Stimulated activated CD4-positive, alpha-beta T cell treated with anti-CD3 and anti-CD28 coated beads, Interleukin-4, amount 100 ng/mL, for 48 hours (primary cell): ENCODE results near the gene BZW2.
A peak's percentile ranks its signal among the peaks of the same experiment; 100 is the strongest.
"Not testable (repeated sequence)": the region's sequence is repeated elsewhere in the genome, so short reads cannot be mapped to it uniquely, and the experiment has no call there.

Source experiments
- DNase-seq, 2 donors: peaks; one replicate each; pipeline ENCODE4 v3.0.0-alpha.2; 2020; ENCODE audit warnings: low read depth in 2 of 2

Gene BZW2

DNA sequence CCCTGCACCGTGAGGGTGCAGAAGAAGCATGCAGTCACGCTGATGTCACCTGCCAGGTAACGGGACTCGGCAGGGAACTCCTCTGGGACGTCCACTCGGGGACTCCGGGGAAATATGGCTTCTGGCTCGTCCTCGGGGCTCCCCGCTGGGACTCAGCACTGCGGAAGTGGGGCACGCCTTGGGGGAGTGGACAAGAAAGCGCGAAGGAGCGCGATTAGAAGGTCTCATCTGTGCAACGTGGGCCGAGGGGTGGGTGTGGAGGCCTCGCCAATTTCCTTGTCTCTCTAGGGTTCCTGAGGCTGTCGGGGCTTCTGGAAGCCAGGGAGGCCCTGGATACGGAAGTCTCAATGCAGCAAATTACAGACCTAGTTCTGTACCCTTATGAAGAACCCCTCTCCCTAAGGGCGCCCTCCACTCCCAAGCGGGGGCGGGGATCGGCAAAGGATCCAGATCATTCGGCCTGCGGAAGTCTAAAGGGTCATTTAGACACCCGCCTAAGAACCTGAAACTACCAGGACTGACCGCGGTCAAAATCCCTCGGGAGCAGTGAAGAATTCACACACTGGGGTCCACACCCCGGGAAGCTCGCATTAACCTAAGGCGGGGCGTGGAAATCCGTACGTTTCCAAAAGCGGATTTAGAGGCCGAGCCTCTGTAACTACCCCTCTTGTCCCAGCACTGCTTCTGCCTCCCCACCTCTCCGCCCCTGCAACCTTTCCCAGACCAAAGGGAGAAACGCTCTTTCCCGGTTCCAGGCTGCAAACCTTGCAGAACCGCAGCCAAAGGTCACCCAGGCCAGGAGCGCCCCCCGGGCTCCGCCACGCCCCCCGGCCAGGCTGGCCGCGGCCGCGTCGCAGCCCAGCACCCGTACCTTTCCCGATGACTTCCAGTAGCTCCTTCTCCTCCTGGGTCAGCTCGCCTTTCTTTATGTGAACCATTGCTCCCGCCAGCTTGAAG, 1.1 kb upstream of the BZW2 start:
- DNase-seq, result peak; percentile 24 to 44

DNA sequence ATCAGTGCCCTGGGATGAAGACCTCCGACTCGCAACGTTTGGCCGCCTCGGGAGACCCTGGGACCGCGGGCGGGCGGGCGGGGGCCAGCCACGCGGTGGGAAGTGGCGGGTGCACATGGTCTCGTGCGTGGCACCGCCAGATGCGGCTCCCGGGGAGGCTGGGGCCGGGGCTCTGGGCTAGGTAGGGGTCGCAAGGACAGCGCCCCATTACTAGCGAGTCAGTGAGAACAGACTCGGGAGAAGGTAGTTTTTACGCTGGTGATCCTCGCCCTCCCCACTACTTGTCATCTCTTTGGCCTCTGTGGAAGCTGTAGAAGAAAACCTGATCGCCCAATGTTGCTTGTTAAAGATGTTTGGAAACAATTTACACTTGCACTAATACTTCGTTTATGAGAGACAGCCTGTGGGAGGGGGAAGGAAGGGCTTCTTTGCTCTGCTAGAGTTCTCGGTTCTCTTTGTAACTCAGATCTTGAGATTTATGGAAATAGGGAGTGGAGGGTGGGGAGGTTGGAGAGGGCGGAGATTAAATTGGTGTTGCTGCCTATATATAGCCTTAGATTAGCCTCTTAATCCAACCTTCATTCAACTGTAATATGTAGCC, 591 bp downstream of the BZW2 start:
- DNase-seq, result peak; percentile 14 to 34

DNA sequence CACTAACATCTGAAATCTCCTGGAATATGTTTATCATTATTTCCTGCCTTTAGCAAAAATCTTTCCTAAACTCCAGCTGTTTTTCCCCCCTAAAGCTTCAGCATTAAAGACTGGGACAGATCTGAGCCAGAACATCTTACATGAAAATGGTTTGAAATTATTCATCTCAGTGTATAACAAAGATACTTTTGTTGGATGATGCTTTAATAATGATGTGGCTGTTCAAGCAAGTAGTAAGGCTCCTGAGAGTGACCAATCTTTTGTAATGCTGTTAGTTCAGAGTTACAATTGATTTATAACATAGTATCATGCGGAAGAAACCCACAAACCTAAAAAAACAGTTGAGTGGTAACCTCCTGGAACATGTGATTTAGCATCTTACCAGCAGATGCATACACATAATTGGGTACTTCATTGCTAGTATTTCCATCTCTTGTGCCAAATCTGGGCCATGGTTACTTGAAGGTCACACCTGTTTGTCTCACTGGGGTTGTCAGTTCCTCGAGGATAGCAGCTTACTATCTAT, 1.5 kb downstream of the BZW2 start:
- DNase-seq, result no peak

DNA sequence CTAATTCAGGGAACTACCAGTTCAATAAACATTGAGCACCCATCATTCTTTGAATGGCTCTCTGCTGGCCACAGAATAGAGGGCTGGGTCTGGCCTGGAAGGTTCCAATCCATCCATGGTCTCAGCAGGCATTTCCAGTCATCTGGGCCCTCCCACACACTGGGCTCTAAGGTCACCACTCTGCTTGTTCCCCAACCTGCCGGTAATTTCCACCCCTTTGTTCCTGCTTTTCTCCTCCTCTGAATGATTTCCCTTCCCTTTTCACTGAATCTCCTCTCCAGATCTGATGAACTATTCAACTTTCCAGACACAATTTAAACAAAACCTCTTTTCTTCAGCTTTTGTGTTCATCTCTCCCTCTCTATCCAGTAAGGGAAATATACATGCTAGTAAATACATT, 2.6 kb downstream of the BZW2 start:
- DNase-seq, result no peak

DNA sequence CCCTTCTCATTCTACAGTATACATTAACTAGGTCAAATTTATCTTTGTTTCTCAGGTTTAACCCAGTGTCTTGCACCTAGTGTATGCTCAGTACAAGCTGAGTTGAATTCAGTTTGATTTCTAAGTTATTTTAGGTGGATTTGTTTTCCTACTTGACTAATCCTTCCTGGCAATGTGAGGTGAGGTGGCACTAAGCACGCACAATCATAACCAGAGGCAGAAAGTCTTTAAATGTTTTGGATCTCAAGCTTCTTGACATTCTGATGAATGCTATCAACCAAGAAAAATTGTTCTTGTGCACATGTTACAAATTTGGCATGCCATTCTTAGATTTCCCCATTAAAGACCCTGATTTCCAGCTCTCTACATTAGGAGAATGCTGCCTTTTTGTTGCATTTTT, 3.2 kb downstream of the BZW2 start:
- DNase-seq, result no peak

DNA sequence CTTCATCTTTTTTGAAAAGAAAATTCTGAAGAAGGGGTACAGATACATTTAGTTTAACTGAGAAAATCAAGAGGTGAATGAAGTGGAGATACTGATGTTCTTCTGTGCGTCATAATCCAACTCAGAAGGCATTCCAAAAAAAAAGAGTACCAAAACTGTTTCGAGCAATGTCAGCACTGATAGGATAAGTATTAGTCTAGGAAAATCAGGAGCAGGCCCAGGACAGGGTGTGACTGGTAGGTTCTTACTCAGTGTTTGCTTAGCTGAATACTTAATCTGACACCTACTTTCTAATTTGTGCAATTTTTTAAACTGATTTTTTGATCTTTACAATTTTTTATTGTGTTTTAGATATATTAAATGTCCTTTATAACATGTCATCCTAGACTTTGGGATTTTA, 4.3 kb downstream of the BZW2 start:
- DNase-seq, result no peak

DNA sequence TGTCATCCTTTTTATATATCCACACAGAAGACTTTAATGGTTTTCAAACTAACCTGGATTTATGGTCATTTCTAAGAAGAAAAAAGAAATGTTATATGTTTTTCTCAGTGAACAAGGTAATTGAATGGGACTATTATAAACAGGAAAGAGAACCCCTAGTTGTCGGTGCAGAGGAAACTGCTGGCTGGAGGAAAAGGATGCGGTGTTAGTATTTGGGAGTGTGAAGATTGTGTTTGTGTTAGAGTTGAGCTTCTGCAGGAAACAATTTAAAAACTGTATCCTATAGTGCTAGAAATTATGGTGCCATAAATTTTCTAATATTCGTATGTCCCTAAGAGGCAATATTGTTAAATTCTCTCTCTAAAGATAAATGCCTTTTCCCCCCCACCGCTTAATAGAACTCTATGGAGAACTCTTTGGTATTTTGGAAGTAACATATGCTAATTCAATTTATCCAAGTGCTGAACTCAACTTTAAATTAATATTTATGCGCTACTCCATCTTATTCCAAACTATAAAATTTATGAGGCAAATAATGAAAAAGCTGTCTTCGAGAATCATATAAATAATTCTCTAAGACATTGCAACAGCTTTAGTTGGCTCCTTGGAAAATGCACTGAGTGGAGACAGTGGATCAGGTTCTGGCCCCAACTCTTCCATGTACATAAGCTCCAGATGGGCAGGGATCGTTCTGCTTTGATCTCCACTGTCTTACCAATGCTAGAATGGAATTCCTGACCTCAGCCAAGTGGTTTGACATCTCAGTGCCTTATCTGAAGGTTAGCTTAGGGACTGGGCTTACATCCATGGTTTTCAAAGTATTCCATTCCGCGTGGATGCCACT, 5.6 kb downstream of the BZW2 start:
- DNase-seq, result no peak

DNA sequence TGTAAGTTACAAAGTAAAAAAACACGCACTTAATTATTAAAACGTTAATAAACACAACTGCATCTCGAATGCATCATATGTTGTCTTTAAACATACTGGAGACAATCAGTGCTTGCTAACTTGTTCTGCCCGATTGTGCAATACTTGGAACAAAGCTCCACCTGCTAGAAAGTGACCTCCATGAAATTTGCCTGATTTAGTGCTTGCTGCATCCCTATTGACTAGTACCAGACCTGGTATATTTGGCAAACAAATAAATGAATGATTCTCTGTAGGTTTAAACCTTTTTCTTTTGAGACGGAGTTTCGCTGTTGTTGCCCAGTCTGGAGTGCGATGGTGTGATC, 6.2 kb downstream of the BZW2 start:
- DNase-seq, result no peak

DNA sequence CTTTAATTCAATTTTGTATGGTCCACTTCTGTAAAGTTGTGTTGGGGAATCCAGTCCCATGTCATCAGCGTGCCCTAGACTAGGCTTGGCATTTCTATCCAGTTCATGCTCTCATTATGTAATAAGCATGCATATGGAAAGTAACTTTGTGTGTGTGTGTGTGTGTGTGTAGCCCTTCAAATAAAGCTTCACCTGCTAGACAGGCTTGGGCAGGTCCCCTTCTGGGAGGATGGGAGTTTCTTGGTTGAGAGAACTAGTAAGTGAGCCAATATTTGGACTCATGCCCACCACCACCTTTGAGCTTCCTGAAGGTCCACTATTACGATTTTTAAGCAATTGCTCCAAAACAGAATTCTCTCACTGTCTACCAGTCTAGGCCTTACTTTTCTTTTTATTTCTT, 6.9 kb downstream of the BZW2 start:
- no peak for DNase-seq

DNA sequence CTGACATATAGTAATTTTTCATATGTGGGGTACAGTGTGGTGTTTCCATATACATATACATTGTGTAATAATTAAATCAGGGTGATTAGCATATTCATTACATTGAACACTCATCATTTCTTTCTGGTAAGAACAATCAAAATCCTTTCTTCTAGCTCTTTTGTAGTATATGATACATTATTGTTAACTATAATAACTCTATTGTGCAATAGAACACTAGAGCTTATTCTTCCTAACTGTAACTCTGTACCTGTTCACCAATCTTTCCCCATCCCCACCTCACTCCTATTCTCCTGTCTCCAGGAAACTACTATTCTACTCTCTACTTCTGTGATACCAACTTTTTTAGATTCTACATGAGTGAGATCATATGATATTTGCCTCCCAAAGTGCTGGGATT, 9.4 kb downstream of the BZW2 start:
- DNase-seq, result no peak

DNA sequence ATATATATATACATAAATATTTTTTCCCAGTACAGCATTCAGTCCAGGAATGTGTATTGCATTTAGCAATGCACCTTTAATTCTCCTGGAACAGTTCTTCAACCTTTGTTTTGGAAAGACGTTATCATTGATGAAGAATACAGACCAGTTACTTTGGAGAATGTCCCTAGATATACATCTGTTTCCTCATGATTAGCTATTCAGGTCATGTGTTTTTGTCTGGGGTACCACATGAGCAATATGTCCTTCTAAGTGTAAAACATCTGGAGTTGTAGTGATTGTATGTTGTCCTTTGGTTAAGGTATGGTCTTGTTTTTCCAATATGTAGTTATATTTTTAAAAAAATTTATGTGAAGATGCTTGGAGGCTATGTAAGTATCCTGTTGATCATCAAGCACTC, 10.2 kb downstream of the BZW2 start:
- DNase-seq, result no peak

DNA sequence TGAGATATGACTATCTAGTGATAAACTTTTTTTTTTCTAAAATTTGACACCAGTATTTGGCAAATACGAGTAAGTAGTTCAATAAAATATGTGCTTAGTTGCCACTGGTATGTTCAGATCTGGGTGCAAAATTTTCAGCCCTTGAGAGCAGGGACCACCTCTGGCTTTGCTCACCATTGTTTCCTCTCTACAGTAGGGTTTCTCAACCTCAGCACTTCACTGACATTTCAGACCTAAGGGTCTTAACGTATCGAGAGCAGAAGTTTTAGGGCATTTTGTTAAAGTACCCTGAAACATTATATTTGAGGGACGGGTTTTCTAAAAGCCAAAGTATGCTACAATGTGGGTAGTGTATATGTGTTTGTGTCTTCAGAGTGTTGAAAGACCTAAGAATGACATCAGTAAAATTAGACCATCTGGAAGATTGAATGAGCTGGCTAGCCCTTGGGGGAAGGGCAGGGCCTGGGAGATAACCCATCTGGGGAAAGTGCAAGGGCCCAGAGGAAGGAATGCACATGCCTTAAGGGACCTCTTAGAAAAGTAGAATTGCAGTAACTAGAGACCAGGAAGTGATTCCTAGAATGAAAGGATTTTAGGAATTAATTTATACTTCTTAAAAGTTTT, 11.8 kb downstream of the BZW2 start:
- no peak for DNase-seq

DNA sequence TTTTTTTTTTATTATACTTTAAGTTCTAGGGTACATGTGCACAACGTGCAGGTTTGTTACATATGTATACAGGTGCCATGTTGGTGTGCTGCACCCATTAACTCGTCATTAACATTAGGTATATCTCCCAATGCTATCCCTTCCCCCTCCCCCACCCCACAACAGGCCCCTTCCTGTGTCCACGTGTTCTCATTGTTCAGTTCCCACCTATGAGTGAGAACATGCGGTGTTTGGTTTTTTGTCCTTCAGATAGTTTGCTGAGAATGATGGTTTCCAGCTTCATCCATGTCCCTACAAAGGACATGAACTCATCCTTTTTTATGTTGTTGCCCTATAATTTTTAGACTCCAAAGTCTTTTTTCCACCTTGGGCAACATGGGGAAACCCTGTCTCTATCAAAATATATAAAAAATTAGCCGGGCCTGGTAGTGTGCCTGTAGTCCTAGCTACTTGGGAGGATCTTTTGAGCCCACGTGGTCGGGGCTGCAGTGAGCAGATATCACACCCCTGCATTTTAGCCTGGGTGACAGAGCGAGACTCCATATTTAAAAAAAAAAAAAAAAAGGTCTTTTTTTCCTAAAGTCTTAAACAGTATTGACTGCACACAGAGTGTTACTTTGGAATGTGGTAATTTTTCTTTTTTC, 14.0 kb downstream of the BZW2 start:
- not testable (repeated sequence) for DNase-seq

DNA sequence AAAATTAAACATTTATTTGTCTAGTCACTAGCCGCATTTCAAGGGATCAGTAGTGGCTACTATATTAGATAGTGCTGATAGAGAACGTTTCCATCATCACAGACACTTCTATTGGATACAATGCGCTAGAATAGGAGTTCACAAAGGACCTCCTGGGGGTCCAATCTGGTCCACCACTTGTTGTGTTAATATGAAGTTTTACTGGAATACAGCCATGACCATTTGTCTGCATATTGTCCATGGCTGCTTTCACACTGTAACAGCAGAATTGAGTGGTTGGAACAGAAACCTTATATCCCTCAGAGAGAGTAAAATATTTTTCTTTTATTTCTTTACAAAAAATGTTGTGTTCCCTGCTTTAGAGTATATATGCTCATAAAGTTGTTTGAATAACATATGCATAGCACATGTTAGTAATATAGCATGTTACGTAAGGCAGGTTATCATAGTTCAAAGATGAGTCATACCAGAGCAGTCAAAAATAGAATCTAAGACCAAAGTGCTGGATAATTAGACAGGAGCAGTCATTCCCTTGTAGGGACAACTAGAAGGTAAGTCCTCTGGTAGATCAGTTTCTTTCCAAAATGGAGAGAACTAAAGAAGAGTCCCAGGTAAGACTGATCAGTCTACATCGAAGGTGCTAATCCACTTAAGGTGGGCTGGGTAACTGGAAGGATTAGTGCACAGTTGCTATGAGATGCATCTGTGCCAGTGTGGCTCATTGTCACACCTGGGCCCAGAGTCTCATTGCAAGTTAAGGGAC, 14.9 kb downstream of the BZW2 start:
- no peak for DNase-seq

DNA sequence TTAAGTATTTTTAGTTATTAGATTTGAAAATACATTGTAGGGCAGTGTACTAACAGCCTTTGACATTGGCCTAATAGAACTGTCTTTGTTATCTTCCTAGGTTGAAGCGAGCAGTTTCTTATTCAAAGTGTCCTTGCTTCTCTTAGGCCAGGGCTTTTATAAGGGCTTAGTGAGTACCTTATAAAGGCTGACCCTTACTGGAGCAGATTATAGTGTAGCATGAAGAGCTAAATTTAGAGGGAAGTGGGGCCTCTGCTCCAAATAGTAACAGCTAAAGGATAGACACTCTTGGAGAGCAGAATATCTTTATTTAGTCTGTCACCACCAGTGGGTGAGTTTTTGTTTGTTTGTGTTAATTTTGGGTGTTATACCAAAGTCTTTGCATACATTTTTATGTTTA, 15.9 kb downstream of the BZW2 start:
- DNase-seq, result no peak

DNA sequence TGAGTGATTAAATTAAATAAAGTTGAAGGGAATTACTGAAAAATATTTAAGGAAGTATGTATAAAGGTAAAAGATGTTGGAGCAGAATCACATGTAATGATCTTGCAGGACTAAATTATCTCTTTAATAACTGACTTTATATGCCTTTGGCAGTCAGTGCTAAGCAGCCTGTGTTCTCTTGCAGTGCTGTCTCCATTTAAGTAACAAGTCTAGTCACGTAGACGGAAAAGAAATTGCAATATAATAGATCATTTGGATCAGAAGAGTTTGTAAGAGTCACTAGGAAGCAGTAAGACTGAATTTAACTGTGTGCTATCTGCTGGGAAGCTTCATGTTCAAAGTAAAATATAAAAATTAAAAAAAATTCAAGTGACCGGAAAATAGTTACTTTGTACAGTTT, 21.4 kb downstream of the BZW2 start:
- no peak for DNase-seq

DNA sequence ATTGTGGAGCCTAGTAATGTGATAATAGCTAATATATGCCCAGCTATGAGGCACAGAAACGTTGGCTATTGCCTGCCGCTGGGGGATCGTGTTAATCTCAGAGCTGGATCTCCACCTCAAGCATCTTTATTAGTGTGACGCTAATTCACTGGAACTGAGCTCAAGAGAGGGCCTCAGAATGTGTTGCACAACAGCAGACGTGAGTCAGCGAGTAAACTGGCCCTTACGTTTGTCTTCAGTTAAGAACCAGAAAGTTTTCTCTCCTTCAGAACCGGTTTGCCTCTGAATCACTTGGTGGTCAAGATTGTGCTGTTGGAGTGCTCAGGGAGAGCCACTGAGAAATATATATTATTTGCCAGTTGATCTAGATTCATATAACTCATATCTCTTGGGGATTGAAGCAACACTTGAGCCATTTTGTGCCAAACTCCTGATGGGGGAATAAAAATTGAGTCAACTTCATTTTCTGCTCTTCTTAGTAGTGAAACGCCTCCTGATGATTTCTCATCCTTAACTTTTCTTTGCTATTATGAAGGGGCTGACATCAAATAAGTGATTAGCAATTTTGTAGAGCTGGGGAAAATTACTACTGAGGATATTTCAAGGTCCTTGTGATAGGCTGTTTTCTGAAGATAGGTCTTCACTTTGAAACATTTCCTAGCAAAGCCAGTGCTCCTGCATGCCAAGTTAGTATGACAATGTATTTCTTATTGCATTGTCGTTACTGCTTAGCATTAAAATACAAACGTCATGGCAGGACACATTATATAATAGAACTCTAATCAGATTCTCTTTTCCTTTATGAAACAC, 22.3 kb downstream of the BZW2 start:
- no peak for DNase-seq

DNA sequence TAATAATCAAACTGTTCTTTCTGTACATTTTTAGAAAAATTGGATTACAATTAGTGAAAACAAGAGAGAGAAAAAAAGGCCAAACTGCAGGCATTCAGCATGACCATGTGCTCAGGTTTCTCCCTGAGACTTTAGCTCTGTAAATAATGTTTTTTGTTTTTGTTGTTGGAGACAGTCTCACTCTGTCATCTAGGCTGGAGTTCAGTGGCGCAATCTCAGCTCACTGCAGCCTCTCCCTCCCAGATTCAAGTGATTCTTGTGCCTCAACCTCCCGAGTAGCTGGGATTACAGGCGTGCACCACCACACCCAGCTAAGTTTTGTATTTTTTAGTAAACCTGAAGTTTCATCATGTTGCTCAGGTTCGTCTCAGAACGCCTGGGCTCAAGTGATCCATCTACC, 23.0 kb downstream of the BZW2 start:
- no peak for DNase-seq

DNA sequence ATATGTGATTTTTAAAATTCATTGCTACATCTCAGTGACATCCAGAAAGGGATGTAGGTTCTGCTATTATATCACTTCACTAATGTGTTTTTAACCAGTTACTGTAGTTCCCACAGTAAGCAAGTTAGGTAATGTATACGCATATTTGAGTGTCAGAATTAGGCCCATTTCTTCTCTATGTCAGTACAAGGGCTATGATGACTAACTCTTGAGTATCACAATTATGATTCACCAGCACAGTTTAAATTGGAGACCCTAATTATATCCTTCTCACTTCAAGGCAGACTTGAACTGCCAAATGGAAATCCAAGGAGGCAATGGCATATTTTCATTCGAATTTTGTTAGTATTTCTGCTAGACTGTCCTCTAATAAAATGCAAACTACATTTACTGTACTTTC, 23.6 kb downstream of the BZW2 start:
- DNase-seq, result no peak

DNA sequence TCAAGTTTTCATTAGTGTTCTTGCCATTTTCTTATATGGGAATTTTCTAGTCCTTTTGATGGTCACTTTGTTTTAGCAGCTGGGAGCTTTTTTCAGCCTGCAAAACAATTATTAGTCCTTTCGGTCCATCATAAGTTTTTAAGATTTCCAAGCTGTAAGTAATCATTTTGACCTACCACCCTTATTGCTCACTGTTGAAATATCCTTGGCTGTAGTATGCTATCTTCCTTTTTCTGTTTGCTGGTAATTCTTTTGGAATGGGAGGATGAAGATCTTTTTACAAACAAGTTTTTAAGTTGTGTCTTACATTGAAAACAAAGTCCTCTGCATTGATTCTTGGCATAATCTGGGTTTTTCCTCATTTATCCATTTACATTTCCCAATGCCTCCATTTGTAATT, 24.0 kb downstream of the BZW2 start:
- no peak for DNase-seq
